Measurements from ENCODE around the gene DOCK3.
A peak's percentile ranks its signal among the peaks of the same experiment; 100 is the strongest.
"Not testable (repeated sequence)": the region's sequence is repeated elsewhere in the genome, so short reads cannot be mapped to it uniquely, and the experiment has no call there.

DOCK3 gene

GRCh38 chr3:50883755-50884154 is 209.0 kb downstream of the DOCK3 start:
- Histone ChIP-seq H3K4me3 (ENCODE audit: low read length) (no peak overlapping the region), H3K9me2 (replicated peaks; ENCODE audit: insufficient read depth, low read length) (no peaks in the 10 kb centered on the region), H4K20me1 (ENCODE audit: insufficient read depth, low read length) (no peaks in the 10 kb centered on the region), H3K9ac (ENCODE audit: low read length) (no peak overlapping the region), H3K27ac (ENCODE audit: low read length) (no peak overlapping the region), H3K4me1 (ENCODE audit: low read length) (no peaks in the 10 kb centered on the region), H3K79me2 (ENCODE audit: low read length) (no peaks in the 10 kb centered on the region), H3K4me2 (ENCODE audit: low read depth, low read length) (no peak overlapping the region), H3K36me3 (replicated peaks; ENCODE audit: insufficient read depth, low read length) (no peaks in the 10 kb centered on the region), H3K27me3 (replicated peaks; ENCODE audit: insufficient read depth, low read length) (no peaks in the 10 kb centered on the region), H3F3A (ENCODE audit: insufficient read depth, low read length) (no peaks in the 10 kb centered on the region), H2AFZ (ENCODE audit: low read length) (no peak overlapping the region), H3K9me3 (replicated peaks; ENCODE audit: insufficient read depth, low read length) (no peaks in the 10 kb centered on the region)
- DNase-seq, result no peak
- TF ChIP-seq CTCF (IDR thresholded peaks at IDR 0.05; ENCODE audit: low read length) (no peak), EZH2 (optimal IDR thresholded peaks at IDR 0.05; ENCODE audit: low read depth, low read length) (no peak), EZH2phosphoT487 (IDR thresholded peaks at IDR 0.05; ENCODE audit: low read length) (no peak)

- no peaks in the 10 kb centered on the region for H4K20me1 ChIP-seq (ENCODE audit: insufficient read depth, low read length)
- no peak overlapping the region for H3K9ac ChIP-seq (ENCODE audit: low read length)
- H3K9me2 ChIP-seq (replicated peaks; ENCODE audit: insufficient read depth, low read length), result no peaks in the 10 kb centered on the region
- H3K4me3 ChIP-seq (ENCODE audit: low read length), result no peak overlapping the region
- no peaks in the 10 kb centered on the region for H3K9me3 ChIP-seq (replicated peaks; ENCODE audit: insufficient read depth, low read length)
- no peaks in the 10 kb centered on the region for H3K4me1 ChIP-seq (ENCODE audit: low read length)
- H3K27me3 ChIP-seq (replicated peaks; ENCODE audit: insufficient read depth, low read length), result no peaks in the 10 kb centered on the region
- no peak overlapping the region for H2AFZ ChIP-seq (ENCODE audit: low read length)
- no peak overlapping the region for H3K4me2 ChIP-seq (ENCODE audit: low read depth, low read length)
- no peaks in the 10 kb centered on the region for H3K79me2 ChIP-seq (ENCODE audit: low read length)
- DNase-seq, result no peak
- no peak overlapping the region for H3K27ac ChIP-seq (ENCODE audit: low read length)
- H3F3A ChIP-seq (ENCODE audit: insufficient read depth, low read length), result no peaks in the 10 kb centered on the region
- TF ChIP-seq CTCF (IDR thresholded peaks at IDR 0.05; ENCODE audit: low read length), result no peak
- no peak for TF ChIP-seq EZH2 (optimal IDR thresholded peaks at IDR 0.05; ENCODE audit: low read depth, low read length)
- no peak for TF ChIP-seq EZH2phosphoT487 (IDR thresholded peaks at IDR 0.05; ENCODE audit: low read length)
- no peaks in the 10 kb centered on the region for H3K36me3 ChIP-seq (replicated peaks; ENCODE audit: insufficient read depth, low read length)
These were observed 210.5 kb downstream of the DOCK3 start for GRCh38 chr3:50885070-50885850.

GRCh38 chr3:50890688-50891344 is 216.1 kb downstream of the DOCK3 start:
- no peaks in the 10 kb centered on the region for H3K27me3 ChIP-seq (replicated peaks; ENCODE audit: insufficient read depth, low read length)
- no peaks in the 10 kb centered on the region for H3K4me1 ChIP-seq (ENCODE audit: low read length)
- no peaks in the 10 kb centered on the region for H3F3A ChIP-seq (ENCODE audit: insufficient read depth, low read length)
- TF ChIP-seq EZH2phosphoT487 (IDR thresholded peaks at IDR 0.05; ENCODE audit: low read length) (no peak), CTCF (IDR thresholded peaks at IDR 0.05; ENCODE audit: low read length) (no peak), EZH2 (optimal IDR thresholded peaks at IDR 0.05; ENCODE audit: low read depth, low read length) (no peak)
- H3K4me2 ChIP-seq (ENCODE audit: low read depth, low read length), result no peak overlapping the region
- H3K4me3 ChIP-seq (ENCODE audit: low read length), result no peak overlapping the region
- H4K20me1 ChIP-seq (ENCODE audit: insufficient read depth, low read length), result no peaks in the 10 kb centered on the region
- no peaks in the 10 kb centered on the region for H3K9me3 ChIP-seq (replicated peaks; ENCODE audit: insufficient read depth, low read length)
- DNase-seq, result no peak
- H2AFZ ChIP-seq (ENCODE audit: low read length), result no peak overlapping the region
- no peaks in the 10 kb centered on the region for H3K9me2 ChIP-seq (replicated peaks; ENCODE audit: insufficient read depth, low read length)
- H3K36me3 ChIP-seq (replicated peaks; ENCODE audit: insufficient read depth, low read length), result no peaks in the 10 kb centered on the region
- H3K27ac ChIP-seq (ENCODE audit: low read length), result no peak overlapping the region
- H3K9ac ChIP-seq (ENCODE audit: low read length), result no peak overlapping the region
- no peaks in the 10 kb centered on the region for H3K79me2 ChIP-seq (ENCODE audit: low read length)

- H3K27ac ChIP-seq (ENCODE audit: low read length); H3K9me3 ChIP-seq (replicated peaks; ENCODE audit: insufficient read depth, low read length); H3K4me1 ChIP-seq (ENCODE audit: low read length); H3K4me3 ChIP-seq (ENCODE audit: low read length); H3K27me3 ChIP-seq (replicated peaks; ENCODE audit: insufficient read depth, low read length); H3K79me2 ChIP-seq (ENCODE audit: low read length); H2AFZ ChIP-seq (ENCODE audit: low read length); H3F3A ChIP-seq (ENCODE audit: insufficient read depth, low read length); H3K4me2 ChIP-seq (ENCODE audit: low read depth, low read length); H3K9me2 ChIP-seq (replicated peaks; ENCODE audit: insufficient read depth, low read length); H3K36me3 ChIP-seq (replicated peaks; ENCODE audit: insufficient read depth, low read length); H3K9ac ChIP-seq (ENCODE audit: low read length); H4K20me1 ChIP-seq (ENCODE audit: insufficient read depth, low read length): not testable (repeated sequence)
- DNase-seq, result peak; percentile 6
These were observed 226.4 kb downstream of the DOCK3 start for GRCh38 chr3:50901097-50901496.
